ENCODE measurements around the gene ALDH16A1.
A peak's percentile ranks its signal among the peaks of the same experiment; 100 is the strongest.

The ALDH16A1 gene

GRCh38 chr19:49423985-49424303 lies 29.1 kb upstream of the ALDH16A1 start:
- DNase-seq, result no peak

GRCh38 chr19:49425178-49425577 lies 27.8 kb upstream of the ALDH16A1 start, which contains the start of gene GFY:
TSS of gene GFY (plus strand) at chr19:49425388. CDS start at chr19:49426431, 1,043 bp downstream.
- no peak for DNase-seq

GRCh38 chr19:49425922-49426592 lies 27.0 kb upstream of the ALDH16A1 start:
- DNase-seq, result no peak

GRCh38 chr19:49427339-49427738 lies 25.7 kb upstream of the ALDH16A1 start:
- no peak for DNase-seq

GRCh38 chr19:49427855-49428546 lies 25.0 kb upstream of the ALDH16A1 start:
- DNase-seq, result peak; percentile 35

GRCh38 chr19:49428547-49429451 lies 24.2 kb upstream of the ALDH16A1 start:
- no peak for DNase-seq

- no peak for DNase-seq
Measured at GRCh38 chr19:49430172-49430677, 22.8 kb upstream of the ALDH16A1 start.

- DNase-seq, result peak; percentile 38
Measured at GRCh38 chr19:49430678-49431329, 22.2 kb upstream of the ALDH16A1 start.

GRCh38 chr19:49431330-49431749 lies 21.7 kb upstream of the ALDH16A1 start:
- no peak for DNase-seq

GRCh38 chr19:49432141-49433073 lies 20.6 kb upstream of the ALDH16A1 start:
- peak; percentile 39 for DNase-seq

GRCh38 chr19:49433240-49433901 lies 19.7 kb upstream of the ALDH16A1 start:
- no peak for DNase-seq

GRCh38 chr19:49434907-49435583 lies 18.0 kb upstream of the ALDH16A1 start:
- no peak for DNase-seq

- no peak for DNase-seq
Measured at GRCh38 chr19:49435670-49436069, 17.4 kb upstream of the ALDH16A1 start.

GRCh38 chr19:49436381-49437017 lies 16.5 kb upstream of the ALDH16A1 start:
- DNase-seq, result peak; percentile 58

GRCh38 chr19:49437231-49437630 lies 15.8 kb upstream of the ALDH16A1 start:
- no peak for DNase-seq

- no peak for DNase-seq
Measured at GRCh38 chr19:49438261-49438660, 14.8 kb upstream of the ALDH16A1 start.

- DNase-seq, result no peak
Measured at GRCh38 chr19:49439836-49440235, 13.2 kb upstream of the ALDH16A1 start.

GRCh38 chr19:49440439-49441209 lies 12.4 kb upstream of the ALDH16A1 start:
- DNase-seq, result no peak
